HEK293T (cell line): ENCODE data around the gene BRMS1L.

Experiments used
- ARNT ChIP-seq: fragments of 450-650 bp; IDR thresholded peaks from 2 replicates; pipeline ENCODE4 v1.6.1; 2017; ENCODE audit warnings: mild to moderate bottlenecking
- CTBP1 ChIP-seq: fragments of 450-650 bp; IDR thresholded peaks from 2 replicates; pipeline ENCODE4 v1.6.1; 2016; ENCODE audit warnings: borderline replicate concordance
- ELF4 ChIP-seq: fragments of 450-650 bp; IDR thresholded peaks from 2 replicates; pipeline ENCODE4 v1.6.1; 2017; ENCODE audit warnings: antibody characterized with exemption
- NFRKB ChIP-seq: fragments of 450-650 bp; IDR thresholded peaks from 2 replicates; pipeline ENCODE4 v1.6.1; 2016; ENCODE audit warnings: mild to moderate bottlenecking, moderate library complexity
- SP1 ChIP-seq: fragments of 450-650 bp; IDR thresholded peaks from 2 replicates; pipeline ENCODE4 v1.6.1; 2017
- SUZ12 ChIP-seq: fragments of 450-650 bp; IDR thresholded peaks from 2 replicates; pipeline ENCODE4 v1.6.1; 2016; ENCODE audit warnings: mild to moderate bottlenecking
- TARDBP ChIP-seq: fragments of 450-650 bp; IDR thresholded peaks from 2 replicates; pipeline ENCODE4 v1.6.1; 2016
- ZNF384 ChIP-seq: fragments of 450-650 bp; IDR thresholded peaks from 2 replicates; pipeline ENCODE4 v1.6.1; 2016
- TF ChIP-seq, protein P1 (sequence below): fragments of 450-650 bp; IDR thresholded peaks from 2 replicates; pipeline ENCODE4 v1.6.1; 2016

DNA sequence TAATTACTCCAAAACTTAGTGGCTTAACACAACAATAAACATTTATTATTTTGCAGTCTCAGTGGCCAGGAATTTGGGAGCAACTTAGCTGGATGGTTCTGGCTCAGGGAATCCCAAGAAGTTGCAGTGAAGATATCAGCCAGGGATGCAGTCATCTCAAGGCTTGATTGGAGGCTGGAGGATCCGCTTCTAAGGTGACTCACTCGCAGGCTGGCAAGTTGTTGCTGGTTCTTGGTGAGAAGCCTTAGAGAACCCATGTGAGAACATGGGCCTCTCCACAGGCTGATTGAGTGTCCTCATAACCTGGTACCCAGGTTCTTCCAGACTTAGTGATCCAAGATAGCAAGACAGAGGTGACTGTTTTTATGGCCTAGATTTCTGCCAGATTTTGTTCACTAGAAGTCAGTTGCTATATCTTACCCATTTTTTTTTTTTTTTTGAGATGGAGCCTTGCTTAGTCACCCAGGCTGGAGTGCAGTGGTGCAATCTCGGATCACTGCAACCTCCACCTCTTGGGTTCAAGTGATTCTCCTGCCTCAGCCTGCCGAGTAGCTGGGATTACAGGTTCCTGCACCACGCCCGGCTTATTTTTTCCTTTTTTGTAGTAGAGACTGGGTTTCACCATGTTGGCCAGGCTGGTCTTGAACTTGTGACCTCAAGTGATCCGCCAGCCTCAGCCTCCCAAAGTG, 32.5 kb downstream of the BRMS1L start:
- TF ChIP-seq ZNF384: no peak
- no peak for TF ChIP-seq NFRKB
- no peak for TF ChIP-seq ARNT
- TF ChIP-seq ELF4: no peak
- TF ChIP-seq, protein P1, sequence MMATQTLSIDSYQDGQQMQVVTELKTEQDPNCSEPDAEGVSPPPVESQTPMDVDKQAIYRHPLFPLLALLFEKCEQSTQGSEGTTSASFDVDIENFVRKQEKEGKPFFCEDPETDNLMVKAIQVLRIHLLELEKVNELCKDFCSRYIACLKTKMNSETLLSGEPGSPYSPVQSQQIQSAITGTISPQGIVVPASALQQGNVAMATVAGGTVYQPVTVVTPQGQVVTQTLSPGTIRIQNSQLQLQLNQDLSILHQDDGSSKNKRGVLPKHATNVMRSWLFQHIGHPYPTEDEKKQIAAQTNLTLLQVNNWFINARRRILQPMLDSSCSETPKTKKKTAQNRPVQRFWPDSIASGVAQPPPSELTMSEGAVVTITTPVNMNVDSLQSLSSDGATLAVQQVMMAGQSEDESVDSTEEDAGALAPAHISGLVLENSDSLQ: no peak
- no peak for TF ChIP-seq TARDBP
- TF ChIP-seq SP1: no peak
- TF ChIP-seq SUZ12: no peak
- no peak for TF ChIP-seq CTBP1
